Ishikawa (cell line): ENCODE measurements around the gene CEBPG.

ENCODE experiments used
- CEBPB ChIP-seq: IDR thresholded peaks from 2 replicates; pipeline ENCODE4 v1.6.1; 2012
- CREB1 ChIP-seq: IDR thresholded peaks from 2 replicates; pipeline ENCODE4 v1.6.1; 2012; ENCODE audit warnings: low read depth
- EGR1 ChIP-seq: IDR thresholded peaks from 2 replicates; pipeline ENCODE4 v1.6.1; 2012
- EP300 ChIP-seq: IDR thresholded peaks from 2 replicates; pipeline ENCODE4 v1.6.1; 2012; ENCODE audit warnings: borderline replicate concordance
- FOXM1 ChIP-seq: IDR thresholded peaks from 2 replicates; pipeline ENCODE4 v1.6.1; 2012; ENCODE audit warnings: low read depth, borderline replicate concordance
- RAD21 ChIP-seq: IDR thresholded peaks from 2 replicates; pipeline ENCODE4 v1.6.1; 2012; ENCODE audit warnings: low read depth
- TAF1 ChIP-seq: IDR thresholded peaks from 2 replicates; pipeline ENCODE4 v1.6.1; 2012; ENCODE audit warnings: low read depth, mild to moderate bottlenecking
- YY1 ChIP-seq: IDR thresholded peaks from 2 replicates; pipeline ENCODE4 v1.6.1; 2012; ENCODE audit warnings: low read depth
- TF ChIP-seq, protein P1 (sequence below): IDR thresholded peaks from 2 replicates; pipeline ENCODE4 v1.6.1; 2012; ENCODE audit warnings: low read depth, mild to moderate bottlenecking

DNA sequence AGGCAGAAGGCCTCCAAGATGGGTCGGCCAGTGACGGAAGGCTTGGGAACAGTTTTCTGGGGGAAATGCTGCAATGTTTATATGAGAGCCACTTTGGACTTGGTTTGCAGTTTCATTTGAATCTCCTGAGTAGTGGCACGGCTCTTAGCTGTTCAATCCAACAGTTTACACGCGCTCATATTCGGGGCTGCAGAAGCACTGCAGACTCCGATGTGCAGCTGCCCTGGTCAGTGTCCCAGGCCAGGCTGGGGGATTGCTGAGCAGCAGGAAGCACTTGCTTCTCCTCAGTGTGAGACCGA lies 31.7 kb downstream of the CEBPG start:
- no peak for TF ChIP-seq TAF1
- no peak for TF ChIP-seq EP300
- TF ChIP-seq CEBPB, result no peak
- no peak for TF ChIP-seq CREB1
- TF ChIP-seq, protein P1, sequence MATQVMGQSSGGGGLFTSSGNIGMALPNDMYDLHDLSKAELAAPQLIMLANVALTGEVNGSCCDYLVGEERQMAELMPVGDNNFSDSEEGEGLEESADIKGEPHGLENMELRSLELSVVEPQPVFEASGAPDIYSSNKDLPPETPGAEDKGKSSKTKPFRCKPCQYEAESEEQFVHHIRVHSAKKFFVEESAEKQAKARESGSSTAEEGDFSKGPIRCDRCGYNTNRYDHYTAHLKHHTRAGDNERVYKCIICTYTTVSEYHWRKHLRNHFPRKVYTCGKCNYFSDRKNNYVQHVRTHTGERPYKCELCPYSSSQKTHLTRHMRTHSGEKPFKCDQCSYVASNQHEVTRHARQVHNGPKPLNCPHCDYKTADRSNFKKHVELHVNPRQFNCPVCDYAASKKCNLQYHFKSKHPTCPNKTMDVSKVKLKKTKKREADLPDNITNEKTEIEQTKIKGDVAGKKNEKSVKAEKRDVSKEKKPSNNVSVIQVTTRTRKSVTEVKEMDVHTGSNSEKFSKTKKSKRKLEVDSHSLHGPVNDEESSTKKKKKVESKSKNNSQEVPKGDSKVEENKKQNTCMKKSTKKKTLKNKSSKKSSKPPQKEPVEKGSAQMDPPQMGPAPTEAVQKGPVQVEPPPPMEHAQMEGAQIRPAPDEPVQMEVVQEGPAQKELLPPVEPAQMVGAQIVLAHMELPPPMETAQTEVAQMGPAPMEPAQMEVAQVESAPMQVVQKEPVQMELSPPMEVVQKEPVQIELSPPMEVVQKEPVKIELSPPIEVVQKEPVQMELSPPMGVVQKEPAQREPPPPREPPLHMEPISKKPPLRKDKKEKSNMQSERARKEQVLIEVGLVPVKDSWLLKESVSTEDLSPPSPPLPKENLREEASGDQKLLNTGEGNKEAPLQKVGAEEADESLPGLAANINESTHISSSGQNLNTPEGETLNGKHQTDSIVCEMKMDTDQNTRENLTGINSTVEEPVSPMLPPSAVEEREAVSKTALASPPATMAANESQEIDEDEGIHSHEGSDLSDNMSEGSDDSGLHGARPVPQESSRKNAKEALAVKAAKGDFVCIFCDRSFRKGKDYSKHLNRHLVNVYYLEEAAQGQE, result no peak
- no peak for TF ChIP-seq FOXM1
- TF ChIP-seq YY1, result no peak
- no peak for TF ChIP-seq EGR1
- no peak for TF ChIP-seq RAD21
